Sigmoid colon (tissue), 7 donors: ENCODE measurements around the gene COBL. TPM values are rescaled to one million over a fixed set of nuclear protein-coding genes. Genes with fewer than 3 reads are reported as not detected.

ENCODE experiments used
- DNase-seq: peaks from one replicate; pipeline ENCODE4 v3.0.0-alpha.2; 2019
- H3K27ac ChIP-seq, 4 donors: fragments of 200-600 bp; sonication (generic); one replicate each; pipeline ENCODE4 v1.5.1; 2016 to 2019; ENCODE audit warnings: mild to moderate bottlenecking in 1 of 4
- H3K27me3 ChIP-seq, 3 donors: fragments of 200-600 bp; sonication (generic); one replicate each; pipeline ENCODE4 v1.5.1; 2019; ENCODE audit warnings: mild to moderate bottlenecking in 1 of 3
- H3K36me3 ChIP-seq, 4 donors: fragments of 200-600 bp; sonication (generic); one replicate each; pipeline ENCODE4 v1.5.1; 2016 to 2019
- H3K4me1 ChIP-seq, 4 donors: fragments of 200-600 bp; sonication (generic); one replicate each; pipeline ENCODE4 v1.5.1; 2017 to 2019
- H3K4me3 ChIP-seq, 4 donors: fragments of 200-600 bp; sonication (generic); one replicate each; pipeline ENCODE4 v1.5.1; 2017 to 2019; ENCODE audit warnings: mild to moderate bottlenecking in 2 of 4, moderate library complexity in 1 of 4
- H3K9me3 ChIP-seq, 4 donors: fragments of 200-600 bp in 3 of 4; sonication (generic) in 3 of 4; one replicate each; pipeline versions ENCODE4 v1.5.1 to v1.6.1; 2013 to 2019
- EP300 ChIP-seq, 4 donors: sonication (generic); formaldehyde crosslinking; IDR thresholded peaks; one replicate each; pipeline ENCODE4 v1.6.1; 2017; ENCODE audit warnings: antibody characterized with exemption in 4 of 4
- POLR2A ChIP-seq, 2 donors: fragments of 450-650 bp; IDR thresholded peaks; one replicate each; pipeline ENCODE4 v1.6.1; 2016; ENCODE audit warnings: antibody characterized with exemption in 2 of 2, mild to moderate bottlenecking in 2 of 2, moderate library complexity in 2 of 2
- POLR2AphosphoS5 ChIP-seq, 4 donors: sonication (generic); formaldehyde crosslinking; IDR thresholded peaks; one replicate each; pipeline ENCODE4 v1.6.1; 2017; ENCODE audit warnings: antibody characterized with exemption in 4 of 4
- WGBS, 2 donors: extraction: QIAGEN DNeasy Blood & Tissue Kit; methylation state at CpG; one replicate each; pipeline ENCODE4 v1.1.7; 2013; 5-methylcytosine and 5-hydroxymethylcytosine counted together
- intact Hi-C: fragments of 100-400 bp; cut with DNase I; formaldehyde crosslinking; loops from one replicate; pipeline ENCODE4 v1.15.1; 2023
- polyA plus RNA-seq, 3 donors: library from polyadenylated mRNA; stranded (reverse); fragments of 200-250 nt; gene quantifications; one replicate each; pipeline ENCODE4 v1.2.3, GENCODE V29; 2013
- total RNA-seq, 4 donors: library from RNA; depleted of rRNA; stranded (reverse); fragments of >200 nt; gene quantifications; one replicate each; pipeline ENCODE4 v1.1.0, GENCODE V29; 2016
- TF ChIP-seq, protein P1 (sequence below), 4 experiments: fragments of 450-650 bp in 3 of 4; fragments of 200-600 bp in 1 of 4; IDR thresholded peaks; one replicate each; pipeline ENCODE4 v1.5.1; 2016 to 2019; ENCODE audit warnings: antibody characterized with exemption in 4 of 4, mild to moderate bottlenecking in 3 of 4, moderate library complexity in 2 of 4
- donor health status: healthy with polysubstance abuse.
- donor health status: Bipolar disorder and iron deficiency.
- donor health status: healthy.

The COBL gene
- total and polyA plus RNA-seq, 7 donors, result 3.0 to 27.6 (median 10.0) TPM

DNA sequence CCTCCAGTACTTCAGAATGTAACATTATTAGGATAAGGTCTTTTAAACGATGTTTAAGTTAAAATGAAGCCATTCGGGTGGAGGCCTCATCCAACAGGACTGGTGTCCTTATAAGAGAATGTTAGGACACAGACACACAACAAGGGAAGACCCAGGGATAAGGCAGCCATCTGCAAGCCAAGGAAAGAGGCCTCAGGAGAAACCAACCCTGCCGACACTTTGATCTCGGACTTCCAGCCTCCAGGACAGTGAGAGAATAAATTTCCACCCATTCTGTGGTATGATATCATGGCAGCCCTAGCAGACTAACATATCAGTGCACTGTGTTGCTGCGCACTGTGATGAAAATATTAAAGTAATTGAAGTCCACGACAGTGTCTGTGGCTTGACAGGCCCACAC, 250.8 kb downstream of the COBL start:
- Histone ChIP-seq H3K4me3 (no peak overlapping the region), H3K27ac (no peak overlapping the region), H3K4me1 (peaks cover 0 to 18% (median 4%) of the 10 kb centered on the region in 4 donors), H3K9me3 (no peaks in the 10 kb centered on the region), H3K27me3 (no peaks in the 10 kb centered on the region), H3K36me3 (no peaks in the 10 kb centered on the region)
- intact Hi-C loops, result loop anchor here (5.0 to 10.0 kb wide), 3 partner anchors 273 to 598 kb away; no protein-coding TSS in a partner anchor
- TF ChIP-seq POLR2AphosphoS5 (IDR thresholded peaks at IDR 0.05), result no peak
- TF ChIP-seq, protein P1, sequence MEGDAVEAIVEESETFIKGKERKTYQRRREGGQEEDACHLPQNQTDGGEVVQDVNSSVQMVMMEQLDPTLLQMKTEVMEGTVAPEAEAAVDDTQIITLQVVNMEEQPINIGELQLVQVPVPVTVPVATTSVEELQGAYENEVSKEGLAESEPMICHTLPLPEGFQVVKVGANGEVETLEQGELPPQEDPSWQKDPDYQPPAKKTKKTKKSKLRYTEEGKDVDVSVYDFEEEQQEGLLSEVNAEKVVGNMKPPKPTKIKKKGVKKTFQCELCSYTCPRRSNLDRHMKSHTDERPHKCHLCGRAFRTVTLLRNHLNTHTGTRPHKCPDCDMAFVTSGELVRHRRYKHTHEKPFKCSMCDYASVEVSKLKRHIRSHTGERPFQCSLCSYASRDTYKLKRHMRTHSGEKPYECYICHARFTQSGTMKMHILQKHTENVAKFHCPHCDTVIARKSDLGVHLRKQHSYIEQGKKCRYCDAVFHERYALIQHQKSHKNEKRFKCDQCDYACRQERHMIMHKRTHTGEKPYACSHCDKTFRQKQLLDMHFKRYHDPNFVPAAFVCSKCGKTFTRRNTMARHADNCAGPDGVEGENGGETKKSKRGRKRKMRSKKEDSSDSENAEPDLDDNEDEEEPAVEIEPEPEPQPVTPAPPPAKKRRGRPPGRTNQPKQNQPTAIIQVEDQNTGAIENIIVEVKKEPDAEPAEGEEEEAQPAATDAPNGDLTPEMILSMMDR (IDR thresholded peaks at IDR 0.05), result no peak
- no peak for TF ChIP-seq POLR2A (IDR thresholded peaks at IDR 0.05)
- TF ChIP-seq EP300 (IDR thresholded peaks at IDR 0.05), result no peak
- WGBS, 2 donors, result 92% methylated on average over 6 of the region's 6 CpGs
- DNase-seq, result no peak

DNA sequence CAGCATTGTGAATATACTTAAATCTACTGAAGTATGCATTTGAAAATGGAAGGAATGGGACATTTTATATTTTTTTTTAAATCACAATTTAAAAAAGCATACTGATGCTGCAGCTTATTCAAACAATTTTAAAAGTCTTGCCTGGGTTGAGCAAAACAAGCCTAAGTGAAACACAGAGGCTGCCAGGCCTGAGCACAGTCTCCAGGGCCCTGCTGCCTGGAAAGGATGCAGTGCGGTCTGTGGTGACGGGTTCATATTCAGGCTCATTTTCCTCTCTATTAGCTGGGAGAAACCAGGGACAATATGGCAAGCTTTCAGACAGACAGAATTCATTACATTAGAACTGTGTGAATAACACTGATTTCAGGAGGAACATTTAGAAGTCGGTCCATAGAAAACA, 251.9 kb downstream of the COBL start:
- TF ChIP-seq EP300 (IDR thresholded peaks at IDR 0.05), result no peak
- no peak for TF ChIP-seq POLR2A (IDR thresholded peaks at IDR 0.05)
- TF ChIP-seq, protein P1 (IDR thresholded peaks at IDR 0.05), result no peak
- TF ChIP-seq POLR2AphosphoS5 (IDR thresholded peaks at IDR 0.05), result no peak
- intact Hi-C loops, result loop anchor here (5.0 to 10.0 kb wide), 3 partner anchors 272 to 597 kb away; no protein-coding TSS in a partner anchor

DNA sequence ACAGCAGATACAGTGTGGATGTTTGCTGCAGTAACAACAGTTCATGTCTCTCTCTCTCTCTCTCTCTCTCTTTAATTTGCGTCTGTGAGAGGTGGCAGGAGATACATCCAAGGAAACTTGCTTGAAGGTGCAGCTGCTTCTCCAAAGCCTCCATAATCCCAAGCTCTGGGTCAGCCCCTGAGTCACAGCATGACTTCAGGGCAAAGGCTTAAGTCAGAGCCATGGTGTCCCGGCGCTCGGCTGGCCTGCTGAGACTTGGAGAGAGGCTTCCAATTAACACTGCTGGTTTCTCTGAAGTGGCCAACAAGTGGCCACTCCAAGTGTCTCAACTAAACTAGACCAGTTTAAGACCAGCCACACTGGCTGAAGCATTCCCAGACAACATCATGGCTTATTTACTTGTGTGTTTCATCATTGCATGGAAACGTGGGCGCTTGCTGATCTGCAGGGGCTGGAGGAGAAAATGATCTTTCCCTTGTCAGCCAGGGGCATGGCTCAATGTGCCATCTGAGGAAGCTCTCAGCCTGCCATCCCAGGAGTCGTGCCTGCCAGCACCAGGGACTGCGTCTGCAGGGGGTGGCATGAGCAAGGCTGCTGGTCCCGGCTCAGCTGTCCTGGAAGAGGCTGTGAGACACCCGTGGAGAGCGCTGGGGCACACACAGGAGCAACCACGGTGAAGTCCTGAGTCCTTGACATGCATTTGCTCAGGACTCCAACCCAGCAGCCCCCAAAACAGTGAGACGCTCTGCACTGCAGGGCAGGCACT, 254.2 kb downstream of the COBL start:
- Histone ChIP-seq H3K4me3 (no peak overlapping the region), H3K27ac (no peak overlapping the region), H3K9me3 (no peaks in the 10 kb centered on the region), H3K27me3 (no peaks in the 10 kb centered on the region), H3K36me3 (no peaks in the 10 kb centered on the region), H3K4me1 (peaks cover 0 to 3% (median under 1%) of the 10 kb centered on the region in 4 donors)
- 89% methylated on average over 13 of the region's 13 CpGs for WGBS, 2 donors
- intact Hi-C loops, result loop anchor here (10.0 kb wide), 1 partner anchor 448 kb away; no protein-coding TSS in a partner anchor
- DNase-seq, result no peak
- TF ChIP-seq POLR2AphosphoS5 (IDR thresholded peaks at IDR 0.05) (no peak), POLR2A (IDR thresholded peaks at IDR 0.05) (no peak), EP300 (IDR thresholded peaks at IDR 0.05) (no peak)
- TF ChIP-seq, protein P1 (IDR thresholded peaks at IDR 0.05), result no peak

More for the DNA sequence above, 251.9 kb downstream of the COBL start:
- WGBS, 2 donors, result 95 to 96% methylated on average over 3 of the region's 3 CpGs
- no peak for DNase-seq
- Histone ChIP-seq H3K27me3 (no peaks in the 10 kb centered on the region), H3K36me3 (no peaks in the 10 kb centered on the region), H3K4me1 (peaks cover 0 to 16% (median 4%) of the 10 kb centered on the region in 4 donors), H3K4me3 (no peak overlapping the region), H3K27ac (no peak overlapping the region), H3K9me3 (no peaks in the 10 kb centered on the region)

DNA sequence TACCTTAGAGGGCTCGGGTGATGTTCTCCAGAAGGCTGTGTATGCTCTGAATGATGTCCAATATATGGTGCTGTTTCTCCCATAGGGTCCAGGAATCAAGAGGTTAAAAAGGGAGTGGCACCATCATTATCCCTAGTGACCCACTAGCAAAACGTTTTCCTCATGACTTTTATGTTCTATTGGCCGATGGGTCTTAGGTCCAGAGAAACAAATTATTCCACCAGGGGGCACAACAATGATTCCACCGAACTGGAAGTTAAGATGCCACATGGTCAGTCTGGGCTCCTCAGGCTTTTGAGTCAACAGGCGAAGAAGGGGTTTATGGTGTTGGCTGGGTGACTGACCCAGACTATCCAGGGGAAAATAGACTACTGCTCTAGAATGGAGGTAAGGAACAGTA, 256.1 kb downstream of the COBL start:
- Histone ChIP-seq H3K9me3 (no peaks in the 10 kb centered on the region), H3K4me1 (no peaks in the 10 kb centered on the region), H3K4me3 (no peak overlapping the region), H3K27ac (no peak overlapping the region), H3K27me3 (no peaks in the 10 kb centered on the region), H3K36me3 (no peaks in the 10 kb centered on the region)
- TF ChIP-seq POLR2AphosphoS5 (IDR thresholded peaks at IDR 0.05), result no peak
- TF ChIP-seq POLR2A (IDR thresholded peaks at IDR 0.05), result no peak
- TF ChIP-seq, protein P1 (IDR thresholded peaks at IDR 0.05), result no peak
- TF ChIP-seq EP300 (IDR thresholded peaks at IDR 0.05), result no peak
- no peak for DNase-seq
- intact Hi-C loops, result loop anchor here (10.0 kb wide), 1 partner anchor 446 kb away; no protein-coding TSS in a partner anchor
- 70 to 79% methylated on average over 5 of the region's 5 CpGs for WGBS, 2 donors
